COR-L47 (cell line): Measurements from ENCODE around the gene TMEM26.
A peak's percentile ranks its signal among the peaks of the same experiment; 100 is the strongest.

Source experiments
- DNase-seq: peaks from one replicate; lab custom pipeline; 2025; lab: John Stamatoyannopoulos, UW

Gene TMEM26

GRCh38 chr10:61458031-61458430, 4.8 kb upstream of the TMEM26 start:
- DNase-seq, result no peak

GRCh38 chr10:61456095-61456789, 3.1 kb upstream of the TMEM26 start:
- no peak for DNase-seq

GRCh38 chr10:61455656-61456055, 2.5 kb upstream of the TMEM26 start:
- no peak for DNase-seq

- no peak for DNase-seq
Measured at GRCh38 chr10:61454541-61454940, 1.4 kb upstream of the TMEM26 start.

GRCh38 chr10:61452151-61452651, 980 bp downstream of the TMEM26 start:
- DNase-seq, result peak; percentile 22

- DNase-seq, result no peak
Measured at GRCh38 chr10:61451357-61451756, 1.8 kb downstream of the TMEM26 start.

- no peak for DNase-seq
Measured at GRCh38 chr10:61448841-61449600, 4.2 kb downstream of the TMEM26 start.

- no peak for DNase-seq
Measured at GRCh38 chr10:61448091-61448490, 5.1 kb downstream of the TMEM26 start.

- DNase-seq, result no peak
Measured at GRCh38 chr10:61439058-61439609, 14.0 kb downstream of the TMEM26 start.

GRCh38 chr10:61438141-61438988, 14.8 kb downstream of the TMEM26 start:
- DNase-seq, result no peak

GRCh38 chr10:61423178-61423577, 30.0 kb downstream of the TMEM26 start:
- no peak for DNase-seq

GRCh38 chr10:61417661-61418060, 35.5 kb downstream of the TMEM26 start:
- DNase-seq, result no peak

GRCh38 chr10:61415824-61416223, 37.4 kb downstream of the TMEM26 start:
- no peak for DNase-seq

- DNase-seq, result no peak
Measured at GRCh38 chr10:61411706-61412105, 41.5 kb downstream of the TMEM26 start.

- DNase-seq, result no peak
Measured at GRCh38 chr10:61410353-61411070, 42.7 kb downstream of the TMEM26 start.

GRCh38 chr10:61409157-61409556, 44.0 kb downstream of the TMEM26 start:
- no peak for DNase-seq

- no peak for DNase-seq
Measured at GRCh38 chr10:61408105-61408504, 45.1 kb downstream of the TMEM26 start.

GRCh38 chr10:61406736-61407135, 46.4 kb downstream of the TMEM26 start:
- DNase-seq, result no peak

GRCh38 chr10:61406242-61406641, 46.9 kb downstream of the TMEM26 start:
- DNase-seq, result no peak

GRCh38 chr10:61404751-61405150, 48.4 kb downstream of the TMEM26 start:
- DNase-seq, result no peak

- no peak for DNase-seq
Measured at GRCh38 chr10:61400524-61400923, 52.7 kb downstream of the TMEM26 start.
